Measurements from ENCODE around the gene SPATA25.
A peak's percentile ranks its signal among the peaks of the same experiment; 100 is the strongest.
"Not testable (repeated sequence)": the region's sequence is repeated elsewhere in the genome, so short reads cannot be mapped to it uniquely, and the experiment has no call there.

The SPATA25 gene

DNA sequence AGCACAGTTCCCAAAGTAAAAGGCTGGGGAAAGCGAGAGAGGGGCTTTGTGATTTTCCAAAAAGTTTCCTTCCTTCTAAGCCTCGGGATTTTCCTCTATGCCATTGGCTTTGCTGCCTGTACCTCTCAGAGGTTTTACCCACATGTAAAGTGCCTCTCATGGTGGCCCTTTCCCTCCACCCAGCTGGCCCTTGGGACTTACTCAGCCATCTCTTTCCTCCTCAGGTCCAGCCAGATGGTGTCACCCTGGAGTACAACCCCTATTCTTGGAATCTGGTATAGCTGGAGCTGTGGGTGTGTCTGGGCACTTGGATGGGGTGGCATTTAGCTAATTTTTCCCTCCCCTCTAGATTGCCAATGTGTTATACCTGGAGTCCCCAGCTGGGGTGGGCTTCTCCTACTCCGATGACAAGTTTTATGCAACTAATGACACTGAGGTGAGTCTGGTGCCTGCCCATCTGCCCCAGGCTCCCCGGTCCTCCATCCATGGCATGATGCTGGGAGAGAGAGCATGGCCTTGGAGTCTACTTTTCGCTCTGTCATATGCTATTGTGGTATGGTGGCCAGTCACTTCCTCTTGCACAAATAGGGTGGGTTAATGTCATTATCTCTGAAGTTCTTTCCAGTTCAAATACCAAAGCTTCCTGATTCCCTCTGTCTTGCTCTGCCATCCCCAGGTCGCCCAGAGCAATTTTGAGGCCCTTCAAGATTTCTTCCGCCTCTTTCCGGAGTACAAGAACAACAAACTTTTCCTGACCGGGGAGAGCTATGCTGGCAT, 4.8 kb upstream of the SPATA25 start:
- no peak for DNase-seq

DNA sequence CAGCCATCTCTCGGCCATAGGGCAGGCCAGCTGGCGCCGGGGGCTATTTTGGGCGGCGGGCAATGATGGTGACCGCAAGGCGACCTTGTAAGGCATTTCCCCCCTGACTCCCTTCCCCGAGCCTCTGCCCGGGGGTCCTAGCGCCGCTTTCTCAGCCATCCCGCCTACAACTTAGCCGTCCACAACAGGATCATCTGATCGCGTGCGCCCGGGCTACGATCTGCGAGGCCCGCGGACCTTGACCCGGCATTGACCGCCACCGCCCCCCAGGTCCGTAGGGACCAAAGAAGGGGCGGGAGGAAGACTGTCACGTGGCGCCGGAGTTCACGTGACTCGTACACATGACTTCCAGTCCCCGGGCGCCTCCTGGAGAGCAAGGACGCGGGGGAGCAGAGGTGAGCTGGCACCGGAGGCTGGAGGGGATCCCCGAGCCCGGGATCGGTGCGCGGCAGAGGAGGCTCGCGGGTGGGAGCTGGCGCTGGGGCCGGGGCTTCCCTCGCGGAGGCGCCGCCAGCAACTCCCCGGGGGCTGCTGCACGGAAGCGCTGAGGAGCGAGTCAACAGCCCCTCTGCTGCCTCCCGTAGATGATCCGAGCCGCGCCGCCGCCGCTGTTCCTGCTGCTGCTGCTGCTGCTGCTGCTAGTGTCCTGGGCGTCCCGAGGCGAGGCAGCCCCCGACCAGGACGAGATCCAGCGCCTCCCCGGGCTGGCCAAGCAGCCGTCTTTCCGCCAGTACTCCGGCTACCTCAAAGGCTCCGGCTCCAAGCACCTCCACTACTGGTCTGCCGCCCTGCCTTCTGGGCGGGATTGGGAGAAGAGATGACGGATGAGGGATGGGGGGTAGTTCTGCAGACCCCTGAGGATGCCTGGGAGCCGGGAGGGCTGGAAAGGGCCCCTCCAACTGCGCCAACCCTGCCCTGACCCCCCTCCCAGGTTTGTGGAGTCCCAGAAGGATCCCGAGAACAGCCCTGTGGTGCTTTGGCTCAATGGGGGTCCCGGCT, 3.9 kb upstream of the SPATA25 start, which contains the start of the genes CTSA and NEURL2:
CTSA (plus strand) TSS at position 351 of the 999 bp plus-strand sequence; CDS start at position 585, 234 bp downstream.
NEURL2 (minus strand) TSS at position 224 of the 999 bp plus-strand sequence; CDS start at position 7, 217 bp downstream.
- DNase-seq, result peak; percentile 86

DNA sequence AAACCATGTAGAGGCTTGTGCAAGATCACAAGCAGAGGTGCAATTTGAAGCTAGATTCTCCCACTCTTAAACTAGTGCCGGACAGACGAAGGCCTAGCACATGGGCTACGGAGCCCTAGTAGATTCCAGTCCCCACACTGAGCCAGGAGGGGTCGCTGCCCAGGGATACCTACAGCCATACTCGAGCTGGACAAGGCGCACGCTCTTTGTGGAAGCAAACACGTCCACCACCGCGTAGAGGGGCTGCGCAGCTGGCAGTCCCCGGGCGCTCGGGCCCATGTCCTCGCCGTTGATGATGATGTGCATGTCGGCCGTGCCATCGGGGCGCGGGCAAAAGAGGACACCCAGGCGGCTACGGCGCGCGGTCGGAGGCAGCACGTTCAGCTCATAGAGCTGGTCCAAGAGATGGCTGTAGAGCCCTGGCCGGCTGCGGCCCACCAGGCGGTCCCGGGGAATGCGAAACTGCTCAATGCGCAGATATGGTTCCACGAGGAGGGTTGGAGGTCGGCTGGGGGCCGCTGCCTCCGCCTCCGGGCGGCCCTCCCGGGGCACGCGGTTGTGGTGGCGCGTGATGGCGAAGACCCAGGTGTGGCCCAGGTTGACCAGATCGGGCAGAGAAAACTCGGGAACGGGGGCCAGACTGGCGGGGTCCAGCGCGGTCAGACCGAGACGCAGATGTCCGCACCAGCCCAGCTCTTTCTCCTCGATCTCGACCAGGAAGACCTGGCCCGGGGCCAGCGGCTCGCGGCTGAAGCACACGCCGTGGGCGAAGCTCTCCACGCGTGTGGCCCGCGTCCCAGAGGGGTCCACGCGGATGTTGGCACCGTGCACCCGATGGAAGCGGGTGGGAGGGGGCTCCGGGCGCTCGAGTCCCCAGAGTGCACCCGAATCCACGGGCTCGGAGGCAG, 2.9 kb upstream of the SPATA25 start:
- DNase-seq, result peak; percentile 65

DNA sequence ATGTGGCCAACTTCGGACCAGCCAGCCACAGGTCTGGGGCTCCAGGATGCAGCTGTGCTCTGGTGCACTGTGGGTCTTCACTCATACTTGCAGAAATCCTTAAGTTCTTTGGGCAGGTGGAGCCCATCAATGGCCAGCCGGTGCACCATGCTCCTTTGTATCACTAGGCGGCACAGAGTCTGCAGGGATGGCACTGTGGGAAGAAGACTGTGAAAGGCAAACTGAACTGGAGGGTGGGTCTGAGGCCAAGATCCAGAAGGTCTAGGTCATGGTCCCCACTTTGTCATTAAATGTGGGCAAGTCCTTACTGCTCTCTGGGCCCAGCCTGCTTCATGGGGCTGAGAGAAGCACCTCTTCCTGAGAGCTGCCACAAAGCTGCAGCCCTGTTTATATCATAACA, 1.3 kb upstream of the SPATA25 start:
- DNase-seq, result no peak

DNA sequence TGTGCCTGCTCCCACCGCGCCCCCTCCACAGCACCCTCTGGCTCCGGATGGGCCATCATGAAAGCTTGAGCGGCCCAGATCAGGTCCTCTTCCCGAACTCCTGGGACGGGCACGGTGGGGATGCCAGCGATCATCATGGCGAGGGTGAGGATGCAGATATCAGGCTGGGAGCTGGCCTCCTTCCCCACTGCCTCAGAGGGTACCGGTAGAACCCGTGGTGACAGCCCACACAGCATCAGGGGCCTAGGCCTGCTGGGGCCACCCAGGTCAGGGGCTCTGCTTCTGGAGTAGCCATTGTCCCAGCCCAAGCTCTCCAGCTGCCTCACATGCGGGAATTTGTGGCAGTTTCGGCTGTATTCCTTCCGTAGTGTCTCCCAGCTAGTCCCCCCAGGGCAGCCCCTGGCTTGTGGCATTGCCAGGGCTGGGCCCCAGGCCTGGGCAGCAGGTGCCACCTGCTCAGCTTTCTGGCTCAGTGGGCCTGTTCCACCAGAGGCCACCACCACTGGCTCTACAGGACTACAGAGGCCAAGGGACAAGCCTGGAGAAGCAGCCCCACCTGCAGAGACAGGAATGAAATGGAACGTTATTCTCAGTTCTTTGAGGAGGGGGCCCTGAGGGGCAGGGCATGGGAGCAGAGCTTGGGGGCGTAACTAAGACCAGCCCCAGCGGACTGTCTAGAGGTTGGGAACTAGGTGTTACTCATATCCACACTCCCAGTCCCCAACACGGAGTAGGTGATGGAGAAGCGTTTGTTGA, 654 bp downstream of the SPATA25 start:
- no peak for DNase-seq

DNA sequence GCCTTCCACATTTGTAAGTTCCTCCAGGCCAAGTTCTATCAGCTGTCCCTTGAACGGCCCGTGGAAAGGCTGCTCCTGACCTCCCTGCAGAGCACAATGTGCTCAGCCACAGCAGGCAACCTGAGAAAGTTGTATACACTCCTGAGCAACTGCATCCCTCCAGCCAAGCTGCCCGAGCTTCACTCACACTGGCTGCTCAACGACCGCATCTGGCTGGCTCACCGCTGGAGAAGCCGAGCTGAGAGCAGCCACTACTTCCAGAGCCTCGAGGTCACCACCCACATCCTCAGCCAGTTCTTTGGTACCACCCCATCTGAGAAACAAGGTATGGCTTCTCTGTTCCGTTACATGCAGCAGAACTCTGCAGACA, 4.3 kb downstream of the SPATA25 start:
- no peak for DNase-seq

DNA sequence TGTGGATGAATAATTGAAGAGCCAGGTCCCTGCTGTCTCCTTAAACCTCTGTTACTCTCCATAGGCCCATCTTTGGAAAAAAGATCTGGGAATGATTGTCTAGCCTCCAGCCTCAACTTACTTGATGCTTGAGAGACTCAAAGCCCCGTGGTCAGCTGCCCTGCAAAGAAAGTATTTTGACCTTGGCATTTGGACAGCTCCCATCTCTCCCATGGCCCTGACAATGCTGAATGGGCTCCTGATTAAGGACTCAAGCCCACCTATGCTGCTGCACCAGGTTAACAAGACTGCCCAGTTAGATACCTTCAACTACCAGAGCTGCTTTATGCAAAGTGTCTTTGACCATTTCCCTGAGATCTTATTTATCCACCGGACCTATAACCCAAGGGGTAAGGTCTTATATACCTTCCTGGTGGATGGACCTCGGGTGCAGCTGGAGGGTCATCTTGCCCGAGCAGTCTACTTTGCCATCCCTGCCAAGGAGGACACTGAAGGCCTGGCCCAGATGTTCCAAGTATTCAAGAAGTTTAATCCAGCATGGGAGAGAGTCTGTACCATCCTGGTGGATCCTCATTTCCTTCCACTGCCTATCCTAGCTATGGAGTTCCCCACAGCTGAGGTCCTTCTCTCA, 4.8 kb downstream of the SPATA25 start:
- no peak for DNase-seq

DNA sequence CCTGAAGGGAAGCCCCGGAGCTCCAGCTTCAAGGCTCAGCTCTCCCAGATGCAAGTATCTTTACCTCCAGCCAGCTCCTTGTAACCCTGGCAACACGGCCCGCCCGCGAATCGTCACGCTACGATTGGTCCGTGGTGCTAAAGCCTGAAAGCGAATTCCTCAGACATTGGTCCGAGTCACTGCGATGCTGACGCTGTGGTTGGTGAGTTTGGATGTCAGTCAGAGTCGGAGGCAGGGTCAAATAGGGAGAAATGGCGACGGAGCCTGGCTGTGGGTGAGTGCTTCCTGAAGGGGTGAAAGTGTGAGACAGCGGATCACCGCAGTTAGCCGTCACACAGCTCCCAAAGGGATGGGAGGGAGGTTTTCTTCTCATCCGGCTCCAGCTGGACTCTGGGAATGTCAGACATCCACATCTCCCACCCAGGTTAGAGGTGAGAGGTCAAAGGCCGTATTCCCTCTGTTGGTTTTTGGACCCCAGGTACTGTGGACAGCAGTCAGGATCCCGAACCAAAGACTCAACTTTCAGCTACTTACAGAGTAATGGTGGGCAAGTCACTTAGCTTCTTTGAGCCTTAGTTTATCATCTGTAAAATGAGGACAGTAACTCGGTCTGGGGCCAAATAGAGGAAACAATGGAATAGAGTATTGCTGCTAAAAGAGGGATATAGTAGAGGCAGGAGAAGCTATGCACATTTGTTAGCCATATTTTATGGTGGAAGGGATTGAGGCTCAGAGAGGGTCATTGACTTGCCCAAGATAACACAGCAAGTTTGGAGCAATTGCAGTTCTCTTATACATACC, 6.2 kb downstream of the SPATA25 start, which contains the start of gene ZSWIM1:
ZSWIM1 (plus strand) TSS at position 240 of the 801 bp plus-strand sequence. CDS start 1,366 bp downstream, outside the sequence.
- DNase-seq, result peak; percentile 99

DNA sequence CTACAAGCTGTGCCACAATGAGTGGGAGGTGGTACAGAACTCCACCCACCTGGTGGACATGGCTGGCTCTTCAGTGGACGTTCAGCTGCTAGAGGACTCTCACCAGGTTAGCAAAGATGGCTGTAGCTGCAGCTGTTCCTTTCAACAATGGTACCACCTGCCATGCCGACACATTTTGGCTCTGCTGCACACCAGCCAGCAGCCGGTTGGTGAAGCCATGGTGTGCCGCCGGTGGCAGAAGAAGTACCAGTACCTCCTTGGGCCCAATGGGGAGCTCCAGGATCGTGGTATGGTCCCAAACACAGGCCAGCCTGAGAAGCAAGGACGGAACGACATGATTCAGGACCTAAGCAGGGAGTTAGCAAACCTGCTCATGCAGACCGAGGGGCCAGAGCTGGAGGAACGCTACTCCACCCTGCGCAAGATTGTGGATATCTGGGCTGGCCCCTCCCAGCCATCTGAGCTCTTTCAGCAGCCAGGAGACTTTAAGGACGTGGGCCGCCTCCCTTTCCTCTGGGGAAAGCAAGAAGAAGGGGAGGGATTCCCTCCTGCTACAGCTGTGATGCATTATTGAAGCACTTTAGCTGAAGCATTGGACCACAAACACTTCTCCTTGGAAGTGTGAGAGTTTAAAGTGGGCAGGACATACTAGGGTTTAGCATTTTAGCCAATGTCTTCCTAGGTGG, 9.2 kb downstream of the SPATA25 start:
- no peak for DNase-seq

DNA sequence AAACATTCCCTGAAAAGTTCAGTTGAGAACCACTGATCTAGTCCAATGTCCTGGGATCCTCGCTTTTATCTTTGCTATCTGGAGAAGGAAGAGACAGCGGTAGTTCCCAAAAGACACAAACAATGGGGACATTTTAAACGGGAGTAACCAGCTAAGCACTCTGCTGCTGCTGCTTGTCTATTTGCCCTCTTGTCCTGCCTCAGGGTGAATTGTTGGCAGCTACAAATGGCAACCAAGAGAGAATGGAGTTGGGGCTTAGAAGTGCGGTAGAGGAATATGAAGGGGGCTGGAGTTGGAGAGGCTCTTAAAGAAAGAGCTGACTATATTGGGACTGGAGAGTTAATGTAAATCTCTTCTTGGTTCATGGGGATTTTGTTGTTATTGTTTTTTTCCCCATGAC, 12.8 kb downstream of the SPATA25 start:
- DNase-seq, result no peak

DNA sequence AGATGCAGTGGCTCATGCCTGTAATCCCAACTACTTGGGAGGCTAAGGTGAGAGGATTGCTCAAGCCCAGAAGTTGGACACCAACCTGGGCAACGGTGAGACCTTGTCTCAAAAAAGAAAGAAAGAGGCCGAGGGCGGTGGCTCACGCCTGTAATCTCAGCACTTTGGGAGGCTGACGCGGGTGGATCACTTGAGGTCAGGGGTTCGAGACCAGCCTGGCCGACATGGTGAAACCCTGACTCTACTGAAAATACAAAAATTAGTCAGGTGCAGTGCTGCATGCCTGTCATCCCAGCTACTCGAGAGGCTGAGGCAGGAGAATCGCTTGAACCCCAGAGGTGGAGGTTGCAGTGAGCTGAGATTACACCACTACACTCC, 13.3 kb downstream of the SPATA25 start:
- DNase-seq, result not testable (repeated sequence)

DNA sequence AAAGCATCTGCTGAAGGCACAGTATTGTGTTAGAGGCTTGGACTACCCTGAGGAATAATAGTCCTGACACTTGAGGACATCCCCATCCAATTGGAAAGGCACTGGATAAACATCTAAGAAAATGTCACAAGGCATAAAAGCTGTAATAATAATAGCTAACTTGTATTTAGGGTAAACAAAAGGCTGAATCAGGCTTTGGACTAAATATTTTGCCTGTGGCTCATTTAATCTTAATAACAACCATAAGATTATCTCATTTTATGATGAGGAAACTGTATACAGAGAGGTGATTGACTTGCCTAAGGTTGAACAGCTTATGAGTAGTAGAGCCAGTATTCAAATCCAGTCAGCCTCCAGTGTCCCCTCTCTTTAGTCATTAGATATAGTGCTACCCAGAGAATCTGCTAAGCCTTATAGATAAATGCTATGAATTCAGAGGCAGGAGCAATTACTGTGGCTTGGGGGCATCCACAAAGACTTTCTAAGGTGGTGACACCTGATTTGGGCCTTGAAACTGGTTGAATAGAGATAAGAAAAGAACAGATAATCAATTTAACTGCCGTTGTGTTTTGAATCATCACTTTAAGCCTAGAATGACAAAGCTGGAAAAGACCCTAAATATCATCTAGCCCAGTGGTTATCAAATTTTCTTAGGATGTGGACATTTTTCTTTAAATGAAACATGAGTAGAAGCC, 13.9 kb downstream of the SPATA25 start:
- no peak for DNase-seq

DNA sequence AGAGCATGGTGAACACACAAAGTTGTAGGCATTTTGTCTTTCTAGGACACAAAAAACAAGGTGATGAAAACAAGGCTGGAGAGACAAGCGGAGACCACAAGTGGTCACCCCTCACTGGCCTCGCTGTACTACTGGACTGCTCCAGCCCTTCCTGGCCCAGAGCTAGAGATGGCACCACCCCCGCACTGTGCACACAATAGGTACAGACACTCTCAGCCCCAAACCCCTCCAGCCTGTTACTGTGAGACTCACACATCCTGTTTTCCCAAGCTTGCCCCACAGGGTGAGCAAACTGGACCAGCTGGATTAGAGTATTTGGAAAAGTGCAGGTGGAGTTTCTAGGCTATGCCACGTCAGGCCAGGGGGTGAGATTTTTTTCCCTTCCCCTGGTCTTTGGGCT, 14.8 kb downstream of the SPATA25 start:
- DNase-seq, result no peak

DNA sequence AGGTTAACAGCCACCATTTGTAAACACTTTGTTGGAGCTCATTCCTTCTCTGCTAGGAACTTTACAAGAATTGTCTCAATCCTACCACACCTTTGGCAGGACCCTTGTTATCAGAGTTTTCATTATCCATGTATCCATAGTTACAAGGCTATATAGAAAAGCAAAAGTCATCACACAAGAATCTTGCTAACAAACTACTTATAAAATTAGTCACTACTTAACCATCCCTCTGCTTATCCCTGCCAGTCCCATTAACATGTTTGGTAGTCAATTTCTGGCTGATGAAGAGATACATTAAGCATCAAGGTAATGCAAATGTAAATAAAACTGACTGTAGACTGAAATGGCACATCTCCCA, 19.6 kb downstream of the SPATA25 start:
- DNase-seq, result no peak

DNA sequence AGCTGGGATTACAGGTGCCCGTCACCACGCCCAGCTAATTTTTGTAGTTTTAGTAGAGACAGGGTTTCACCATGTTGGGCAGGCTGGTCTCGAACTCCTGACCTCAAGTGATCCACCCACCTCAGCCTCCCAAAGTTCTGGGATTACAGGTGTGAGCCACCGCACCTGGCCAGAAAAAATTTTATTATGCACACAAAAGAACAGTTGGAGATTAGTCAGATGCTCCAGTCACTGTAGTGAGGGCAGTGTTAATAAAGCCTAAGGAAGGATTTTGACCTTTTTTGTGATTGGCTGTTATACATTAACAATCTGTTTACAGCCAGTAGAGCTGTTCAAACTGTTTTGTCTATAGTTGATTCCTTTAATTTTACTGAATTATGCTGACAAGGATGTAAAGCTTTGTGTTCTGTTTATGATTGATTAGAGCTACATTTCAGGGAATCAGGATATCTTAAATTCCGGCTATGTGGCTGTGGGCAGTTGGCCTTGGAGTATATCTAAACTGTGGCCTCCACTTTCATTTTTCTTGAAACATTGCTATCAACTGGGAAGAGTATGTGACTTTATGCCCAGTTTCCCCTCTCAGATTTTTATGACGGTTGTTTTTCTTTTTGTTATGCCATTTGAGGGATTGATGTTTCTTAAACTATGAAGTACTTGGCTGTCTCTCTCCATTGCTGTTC, 20.1 kb downstream of the SPATA25 start:
- DNase-seq, result no peak

DNA sequence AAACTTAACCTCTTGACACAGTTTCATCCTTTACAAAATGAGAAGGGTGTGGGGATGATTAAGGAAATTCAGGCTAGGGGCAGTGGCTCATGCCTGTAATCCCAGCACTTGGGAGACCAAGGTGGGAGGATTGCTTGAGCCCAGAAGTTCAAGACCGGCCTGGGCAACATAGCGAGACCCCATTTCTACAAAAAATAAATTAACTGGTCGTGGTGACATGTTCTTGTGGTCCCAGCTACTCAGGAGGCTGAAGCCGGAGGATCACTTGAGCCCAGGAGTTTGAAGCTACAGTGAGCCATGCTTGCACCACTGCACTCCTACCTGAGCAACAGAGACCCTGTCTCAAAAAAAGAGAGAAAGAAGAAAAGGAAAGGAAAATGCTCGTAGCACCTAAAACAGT, 21.0 kb downstream of the SPATA25 start:
- no peak for DNase-seq

DNA sequence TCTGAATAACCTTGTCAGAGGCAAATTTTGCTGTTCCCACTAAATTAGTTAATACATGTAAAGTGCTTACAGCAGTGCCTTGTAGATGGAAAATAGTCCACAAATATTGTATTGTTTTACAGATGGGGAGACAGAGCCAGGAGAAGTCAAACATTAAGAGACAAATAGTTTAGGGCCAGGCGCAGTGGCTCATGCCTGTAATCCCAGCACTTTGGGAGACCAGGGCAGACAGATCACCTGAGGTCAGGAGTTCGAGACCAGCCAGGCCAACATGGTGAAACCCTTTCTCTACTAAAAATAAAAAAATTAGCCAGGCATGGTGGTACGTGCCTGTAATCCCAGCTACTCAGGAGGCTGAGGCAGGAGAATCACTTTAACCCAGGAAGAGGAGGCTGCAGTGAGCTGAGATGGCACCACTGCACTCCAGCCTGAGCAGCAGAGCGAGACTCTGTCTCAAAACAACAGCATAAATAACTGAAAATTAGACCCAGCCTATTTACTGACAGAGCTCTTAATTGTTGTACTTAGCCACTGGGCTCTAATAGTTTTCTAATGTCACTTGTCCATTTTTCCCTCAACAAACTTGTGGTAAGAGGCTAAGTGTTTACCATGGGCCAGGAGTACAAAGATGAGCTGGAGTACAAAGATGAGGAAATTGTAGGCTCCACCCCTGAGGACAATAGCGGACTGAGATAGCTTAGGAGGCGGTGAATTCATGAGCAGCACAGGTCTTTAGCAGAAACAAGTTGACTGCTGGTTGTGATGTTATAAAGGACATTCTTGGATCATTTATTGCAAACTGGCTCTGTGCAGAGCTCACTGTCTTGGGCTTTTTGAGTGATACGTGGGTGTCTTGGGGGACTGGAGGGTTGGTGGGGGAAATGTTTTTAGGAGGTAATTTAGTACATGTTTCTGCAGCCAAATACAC, 23.6 kb downstream of the SPATA25 start:
- DNase-seq, result no peak

Data from CD4-positive, alpha-beta T cell treated with Interleukin-17A for 4 hours (primary cell).